Right ventricle myocardium inferior (tissue), 1 donor: ENCODE data around the gene OCSTAMP. TPM values are rescaled to one million over a fixed set of nuclear protein-coding genes. Genes with fewer than 3 reads are reported as not detected.

Experiments
- ATAC-seq: fragments of 200-7000 bp; cut with Tn5 transposase; one replicate; pipeline ENCODE4 v1.9.1; 2020; ENCODE audit warnings: mild to moderate bottlenecking, moderate library complexity
- DNase-seq: peaks from one replicate; pipeline ENCODE4 v3.0.0; 2021; ENCODE audit errors: missing footprints
- intact Hi-C: fragments of 100-400 bp; cut with DNase I; formaldehyde crosslinking; loops from one replicate; pipeline ENCODE4 v1.11.0; 2022
- total RNA-seq: library from RNA; stranded (reverse); fragmentation: NEBNext Ultra II Directional; extraction: Animal tissue kit (Norgen Biotek cat#: 25700); gene quantifications from one replicate; pipeline ENCODE4 v1.2.1, GENCODE V29; 2021
- donor health status: DM: no; HTN: yes; CAD: no; lungs with severe emphysema.

OCSTAMP gene
- total RNA-seq, 1 donor from 2014 or later, result not detected

DNA sequence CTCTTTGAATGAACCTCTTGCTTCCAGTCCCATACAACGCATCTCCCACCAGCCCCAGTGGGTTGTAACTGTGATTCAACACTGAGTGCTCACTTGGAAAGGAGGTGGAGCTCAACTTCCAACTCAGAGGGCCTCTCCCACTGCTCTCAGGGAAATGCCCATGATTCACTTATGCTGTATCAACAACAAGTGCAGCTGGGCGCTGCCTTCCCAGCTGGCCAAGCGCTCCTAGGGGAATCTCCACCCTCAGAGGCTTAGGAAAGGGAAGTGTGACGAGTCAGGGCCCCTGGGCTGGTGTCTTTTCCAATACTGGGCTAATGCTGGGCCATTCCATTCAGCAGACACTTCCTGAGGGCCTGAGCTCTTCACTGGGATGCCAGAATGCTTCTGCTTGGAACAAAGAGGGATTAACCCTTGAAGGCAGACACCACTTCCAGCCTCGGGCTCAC, 8.1 kb upstream of the OCSTAMP start:
- intact Hi-C loops, result no loop called here
- DNase-seq (no peak), ATAC-seq (no peak)

- intact Hi-C loops, result no loop called here
- no peak for ATAC-seq
Measured at GRCh38 chr20:46557231-46557956, 6.9 kb upstream of the OCSTAMP start.

DNA sequence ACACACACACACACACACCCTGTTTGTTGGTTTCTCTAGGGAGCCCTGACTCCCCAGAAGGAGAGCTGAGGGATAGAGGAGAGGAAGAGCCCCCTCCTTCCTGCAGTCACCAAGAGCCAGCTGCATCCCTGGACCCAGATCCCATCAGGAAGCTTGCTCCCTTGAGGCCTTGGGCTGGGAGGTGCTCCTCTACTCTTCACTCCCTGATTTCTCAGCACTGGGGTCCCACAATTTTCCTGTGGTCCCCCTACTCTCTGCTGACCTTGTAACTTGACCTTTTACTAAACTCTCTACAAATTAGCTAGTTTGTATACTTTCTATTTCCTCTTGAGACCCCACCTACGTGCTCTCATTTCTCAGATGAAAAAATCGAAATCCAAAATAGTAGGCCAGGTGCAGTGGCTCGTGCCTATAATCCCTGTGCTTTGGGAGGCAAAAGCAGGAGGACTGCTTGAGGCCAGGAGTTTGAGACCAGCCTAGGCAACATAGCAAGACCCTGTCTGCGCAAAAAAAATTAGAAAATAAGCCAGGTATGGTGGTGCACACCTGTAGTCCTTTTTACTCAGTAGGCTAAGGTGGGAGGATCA, 5.0 kb upstream of the OCSTAMP start:
- no peak for ATAC-seq

More at GRCh38 chr20:46557231-46557956, 6.9 kb upstream of the OCSTAMP start:
- DNase-seq, result no peak

DNA sequence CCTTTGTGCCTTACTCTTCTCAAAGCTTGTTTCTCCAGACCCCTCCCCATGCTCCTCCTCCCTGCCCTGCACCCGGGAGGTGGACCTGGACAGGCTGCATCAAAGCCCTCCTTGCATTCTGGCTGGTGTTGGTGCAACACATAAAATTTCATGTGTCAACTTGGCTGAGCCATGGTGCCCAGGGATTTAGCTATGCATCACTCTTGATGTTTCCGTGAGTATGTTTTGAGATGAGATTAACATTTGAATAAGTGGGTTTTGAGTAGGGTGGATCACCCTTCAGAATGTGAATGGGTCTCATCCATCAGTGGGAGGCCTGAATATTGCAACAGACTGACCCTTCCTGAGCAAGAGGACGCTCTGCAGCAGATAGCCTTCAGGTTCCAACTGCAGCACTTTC, 4.4 kb upstream of the OCSTAMP start:
- no peak for ATAC-seq
- intact Hi-C loops, result no loop called here
- DNase-seq, result no peak

More for the DNA sequence above, 5.0 kb upstream of the OCSTAMP start:
- intact Hi-C loops, result no loop called here
- DNase-seq, result no peak

DNA sequence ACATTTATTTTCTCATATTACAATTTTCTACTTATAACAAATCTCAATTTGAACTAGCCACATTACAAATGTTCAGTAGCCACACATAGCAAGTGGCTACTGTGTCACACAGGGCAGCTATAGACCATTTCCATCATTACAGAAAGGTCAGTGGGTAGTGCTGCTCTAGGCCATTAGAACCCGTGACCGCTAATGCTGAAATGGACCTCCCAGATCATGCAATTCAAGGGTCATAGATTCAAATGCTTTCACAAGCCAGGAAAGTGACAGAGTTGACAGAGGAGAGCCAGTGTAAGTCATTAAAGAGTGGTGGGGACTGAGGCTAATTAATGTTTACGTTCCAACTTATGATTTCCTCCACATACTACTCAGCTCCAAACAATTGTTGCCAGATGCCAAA, 3.5 kb upstream of the OCSTAMP start:
- DNase-seq (no peak), ATAC-seq (no peak)
- intact Hi-C loops, result no loop called here

DNA sequence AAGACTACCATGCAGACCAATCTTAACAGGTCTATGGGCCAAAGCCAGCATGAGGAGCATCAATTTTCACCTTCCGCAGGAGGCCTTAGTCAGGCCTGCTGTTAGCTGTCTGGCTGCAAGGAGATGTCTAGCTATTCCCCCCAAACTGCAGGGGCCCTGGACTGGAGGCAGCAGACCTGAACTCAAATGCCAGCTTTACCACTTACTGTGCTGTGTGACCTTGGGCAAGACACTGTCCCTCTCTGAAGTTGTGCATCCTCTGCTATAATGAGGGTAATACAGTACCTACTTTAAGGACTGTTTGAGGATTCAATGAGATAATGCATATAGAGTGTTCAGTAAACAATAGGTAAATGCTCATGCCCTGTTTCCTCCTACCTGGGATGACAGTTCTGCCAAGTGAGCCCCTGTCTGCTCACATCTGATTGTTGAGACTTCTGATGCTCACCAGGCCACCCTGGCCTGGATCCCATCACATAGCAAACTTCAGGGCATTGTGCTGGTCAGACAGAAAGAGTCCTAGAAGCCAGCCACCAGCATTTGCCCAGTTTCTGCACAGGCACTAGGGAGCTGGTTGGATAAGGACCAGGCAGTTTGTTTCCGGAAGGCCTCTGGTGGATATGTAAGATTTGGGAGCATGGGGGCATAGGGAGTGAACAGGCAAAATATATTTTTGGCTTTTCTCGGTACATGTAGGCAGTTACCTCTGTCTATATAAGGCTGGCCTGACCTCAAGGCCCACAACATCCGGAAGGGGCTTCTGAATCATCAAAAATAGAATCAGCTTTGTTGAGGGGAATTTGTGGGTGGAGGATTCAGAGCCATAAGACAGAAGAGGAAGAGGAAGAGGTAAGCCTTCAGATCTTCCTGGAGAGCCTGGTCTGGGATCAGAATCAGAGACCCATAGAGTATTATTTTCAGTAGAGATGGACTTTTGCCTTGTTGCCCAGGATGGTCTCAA, 2.3 kb upstream of the OCSTAMP start:
- ATAC-seq, result no peak
- no peak for DNase-seq
- intact Hi-C loops, result no loop called here

- intact Hi-C loops, result no loop called here
- no peak for DNase-seq
- no peak for ATAC-seq
Measured at GRCh38 chr20:46551522-46552381, 1.3 kb upstream of the OCSTAMP start.

- ATAC-seq (no peak), DNase-seq (no peak)
- intact Hi-C loops, result loop anchor here (5.0 kb wide), 1 partner anchor 52 kb away; no protein-coding TSS in a partner anchor
Measured at GRCh38 chr20:46549188-46549972, 1.1 kb downstream of the OCSTAMP start.

- no peak for ATAC-seq
Measured at GRCh38 chr20:46548688-46549087, 1.8 kb downstream of the OCSTAMP start.

GRCh38 chr20:46547995-46548394, 2.5 kb downstream of the OCSTAMP start:
- ATAC-seq (no peak), DNase-seq (no peak)
- intact Hi-C loops, result loop anchor here (5.0 kb wide), 1 partner anchor 51 kb away; no protein-coding TSS in a partner anchor

More at GRCh38 chr20:46548688-46549087, 1.8 kb downstream of the OCSTAMP start:
- intact Hi-C loops, result loop anchor here (5.0 kb wide), 1 partner anchor 51 kb away; no protein-coding TSS in a partner anchor
- no peak for DNase-seq

- DNase-seq, result no peak
- intact Hi-C loops, result loop anchor here (5.0 kb wide), 1 partner anchor 50 kb away; no protein-coding TSS in a partner anchor
- no peak for ATAC-seq
Measured at GRCh38 chr20:46546936-46547335, 3.5 kb downstream of the OCSTAMP start.

DNA sequence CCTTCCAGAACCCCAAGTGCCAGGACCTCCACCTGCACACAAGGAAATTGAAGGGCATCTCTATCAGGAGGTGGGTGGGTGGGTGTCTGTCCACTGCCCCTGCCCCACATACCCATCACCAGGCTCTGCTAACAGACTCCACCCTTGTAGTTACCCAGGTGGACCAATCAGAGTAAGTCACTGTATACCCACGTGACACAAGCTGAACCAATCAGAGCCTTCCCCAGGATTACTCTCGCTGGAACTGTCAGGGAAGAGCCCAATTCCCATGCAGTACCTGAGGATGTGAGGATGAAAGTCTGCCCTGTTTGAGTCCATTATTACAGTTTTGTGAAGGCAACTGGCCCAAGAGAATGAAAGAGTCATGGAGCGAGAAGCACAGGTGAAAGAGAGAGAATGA, 4.2 kb downstream of the OCSTAMP start:
- intact Hi-C loops, result loop anchor here (5.0 kb wide), 1 partner anchor 49 kb away; no protein-coding TSS in a partner anchor
- no peak for ATAC-seq
- DNase-seq, result no peak

DNA sequence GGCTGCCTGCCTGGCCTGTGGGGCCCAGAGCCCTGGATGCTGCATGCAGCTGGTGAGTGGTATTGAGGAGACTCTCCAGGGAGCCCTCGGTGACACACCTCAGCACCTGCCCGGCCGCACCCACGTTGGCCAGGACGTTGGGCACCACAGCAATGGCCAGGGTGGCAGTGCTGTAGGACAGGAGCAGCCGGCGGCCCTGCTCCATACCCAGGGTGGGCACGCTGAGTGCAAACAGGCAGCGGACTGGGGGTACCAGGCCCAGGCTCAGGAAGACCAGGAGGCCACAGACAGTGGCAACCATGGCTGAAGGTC, 4.7 kb downstream of the OCSTAMP start:
- no peak for DNase-seq
- ATAC-seq, result no peak
- intact Hi-C loops, result loop anchor here (5.0 kb wide), 1 partner anchor 48 kb away; no protein-coding TSS in a partner anchor

- ATAC-seq (no peak), DNase-seq (no peak)
- intact Hi-C loops, result loop anchor here (5.0 kb wide), 1 partner anchor 48 kb away; no protein-coding TSS in a partner anchor
Measured at GRCh38 chr20:46545077-46545826, 5.2 kb downstream of the OCSTAMP start.

DNA sequence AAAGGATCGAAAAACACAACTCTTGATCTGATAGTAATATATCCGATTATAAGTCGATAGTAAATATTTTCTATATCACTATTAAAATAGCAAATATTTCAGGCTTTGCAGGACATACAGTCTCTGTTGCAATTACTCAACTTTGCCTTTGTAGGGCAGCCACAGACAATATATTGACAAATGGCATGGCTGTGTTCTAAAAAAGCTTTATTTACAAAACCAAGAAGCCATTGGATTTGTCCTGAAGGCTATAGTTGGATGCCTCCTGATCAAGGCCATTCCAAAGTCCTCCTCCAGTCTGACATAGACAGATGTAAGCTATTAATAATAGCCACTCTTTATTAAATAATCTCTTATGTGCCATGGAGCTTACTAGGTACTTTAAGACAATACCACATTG, 5.9 kb downstream of the OCSTAMP start:
- intact Hi-C loops, result no loop called here
- no peak for DNase-seq
- ATAC-seq, result no peak

GRCh38 chr20:46543959-46544358, 6.5 kb downstream of the OCSTAMP start:
- ATAC-seq (no peak), DNase-seq (no peak)
- intact Hi-C loops, result no loop called here

GRCh38 chr20:46543033-46543432, 7.4 kb downstream of the OCSTAMP start:
- intact Hi-C loops, result no loop called here
- no peak for ATAC-seq
- no peak for DNase-seq
